Measurements from ENCODE around the gene CMTM7.

The CMTM7 gene

GRCh38 chr3:32398531-32398930 is 6.9 kb downstream of the CMTM7 start:
- TF ChIP-seq ZNF274 (IDR thresholded peaks at IDR 0.05; ENCODE audit: low read depth, low read length) (no peak), SUZ12 (IDR thresholded peaks at IDR 0.05; ENCODE audit: extremely low read depth, insufficient read depth, insufficient read length) (no peak), YY1 (IDR thresholded peaks at IDR 0.05; ENCODE audit: insufficient read depth, insufficient read length) (no peak)
- Histone ChIP-seq H3K9ac (ENCODE audit: insufficient read length, low read depth) (no peak overlapping the region), H3K9me3 (ENCODE audit: insufficient read depth, low read length) (no peaks in the 10 kb centered on the region), H3K36me3 (ENCODE audit: insufficient read depth, insufficient read length, low read length) (peaks cover 8% of the 10 kb centered on the region), H3K4me1 (ENCODE audit: insufficient read depth, insufficient read length) (peaks cover 3% of the 10 kb centered on the region), H3K4me3 (ENCODE audit: insufficient read length, low read depth) (no peak overlapping the region), H3K27me3 (ENCODE audit: insufficient read depth, insufficient read length) (no peaks in the 10 kb centered on the region)
- no peak for DNase-seq (ENCODE audit: low read depth, low spot score)

GRCh38 chr3:32399030-32399620 is 7.5 kb downstream of the CMTM7 start:
- TF ChIP-seq ZNF274 (IDR thresholded peaks at IDR 0.05; ENCODE audit: low read depth, low read length) (no peak), YY1 (IDR thresholded peaks at IDR 0.05; ENCODE audit: insufficient read depth, insufficient read length) (no peak), SUZ12 (IDR thresholded peaks at IDR 0.05; ENCODE audit: extremely low read depth, insufficient read depth, insufficient read length) (no peak)
- H3K9me3 ChIP-seq (ENCODE audit: insufficient read depth, low read length): no peaks in the 10 kb centered on the region
- H3K9ac ChIP-seq (ENCODE audit: insufficient read length, low read depth): no peak overlapping the region
- no peaks in the 10 kb centered on the region for H3K27me3 ChIP-seq (ENCODE audit: insufficient read depth, insufficient read length)
- DNase-seq (ENCODE audit: low read depth, low spot score): peak; percentile 52
- H3K4me1 ChIP-seq (ENCODE audit: insufficient read depth, insufficient read length): peaks cover 3% of the 10 kb centered on the region
- H3K36me3 ChIP-seq (ENCODE audit: insufficient read depth, insufficient read length, low read length): peaks cover 8% of the 10 kb centered on the region
- no peak overlapping the region for H3K4me3 ChIP-seq (ENCODE audit: insufficient read length, low read depth)

- Histone ChIP-seq H3K9me3 (ENCODE audit: insufficient read depth, low read length) (no peaks in the 10 kb centered on the region), H3K27me3 (ENCODE audit: insufficient read depth, insufficient read length) (no peaks in the 10 kb centered on the region), H3K9ac (ENCODE audit: insufficient read length, low read depth) (peak overlapping the region; percentile 80), H3K4me1 (ENCODE audit: insufficient read depth, insufficient read length) (peaks cover 3% of the 10 kb centered on the region), H3K4me3 (ENCODE audit: insufficient read length, low read depth) (peak overlapping the region; percentile 23), H3K36me3 (ENCODE audit: insufficient read depth, insufficient read length, low read length) (peaks cover 19% of the 10 kb centered on the region)
- DNase-seq (ENCODE audit: low read depth, low spot score): no peak
- TF ChIP-seq ZNF274 (IDR thresholded peaks at IDR 0.05; ENCODE audit: low read depth, low read length) (no peak), YY1 (IDR thresholded peaks at IDR 0.05; ENCODE audit: insufficient read depth, insufficient read length) (no peak), SUZ12 (IDR thresholded peaks at IDR 0.05; ENCODE audit: extremely low read depth, insufficient read depth, insufficient read length) (no peak)
Measured at GRCh38 chr3:32401126-32401525, 9.5 kb downstream of the CMTM7 start.

- peak; percentile 39 for DNase-seq (ENCODE audit: low read depth, low spot score)
- TF ChIP-seq ZNF274 (IDR thresholded peaks at IDR 0.05; ENCODE audit: low read depth, low read length) (no peak), SUZ12 (IDR thresholded peaks at IDR 0.05; ENCODE audit: extremely low read depth, insufficient read depth, insufficient read length) (no peak), YY1 (IDR thresholded peaks at IDR 0.05; ENCODE audit: insufficient read depth, insufficient read length) (no peak)
- Histone ChIP-seq H3K9ac (ENCODE audit: insufficient read length, low read depth) (peak overlapping the region; percentile 80), H3K4me1 (ENCODE audit: insufficient read depth, insufficient read length) (peaks cover 2% of the 10 kb centered on the region), H3K27me3 (ENCODE audit: insufficient read depth, insufficient read length) (no peaks in the 10 kb centered on the region), H3K4me3 (ENCODE audit: insufficient read length, low read depth) (peak overlapping the region; percentile 23), H3K36me3 (ENCODE audit: insufficient read depth, insufficient read length, low read length) (peaks cover 17% of the 10 kb centered on the region), H3K9me3 (ENCODE audit: insufficient read depth, low read length) (no peaks in the 10 kb centered on the region)
Measured at GRCh38 chr3:32401556-32402081, 10.0 kb downstream of the CMTM7 start.

- DNase-seq (ENCODE audit: low read depth, low spot score): no peak
- H3K27me3 ChIP-seq (ENCODE audit: insufficient read depth, insufficient read length): no peaks in the 10 kb centered on the region
- H3K36me3 ChIP-seq (ENCODE audit: insufficient read depth, insufficient read length, low read length): peaks cover 15% of the 10 kb centered on the region
- no peak overlapping the region for H3K9ac ChIP-seq (ENCODE audit: insufficient read length, low read depth)
- no peak overlapping the region for H3K4me3 ChIP-seq (ENCODE audit: insufficient read length, low read depth)
- H3K9me3 ChIP-seq (ENCODE audit: insufficient read depth, low read length): no peaks in the 10 kb centered on the region
- H3K4me1 ChIP-seq (ENCODE audit: insufficient read depth, insufficient read length): no peaks in the 10 kb centered on the region
- no peak for TF ChIP-seq ZNF274 (IDR thresholded peaks at IDR 0.05; ENCODE audit: low read depth, low read length)
- TF ChIP-seq SUZ12 (IDR thresholded peaks at IDR 0.05; ENCODE audit: extremely low read depth, insufficient read depth, insufficient read length): no peak
- TF ChIP-seq YY1 (IDR thresholded peaks at IDR 0.05; ENCODE audit: insufficient read depth, insufficient read length): no peak
Measured at GRCh38 chr3:32403663-32404062, 12.0 kb downstream of the CMTM7 start.

GRCh38 chr3:32404714-32405113 is 13.1 kb downstream of the CMTM7 start:
- no peak overlapping the region for H3K9ac ChIP-seq (ENCODE audit: insufficient read length, low read depth)
- no peak for DNase-seq (ENCODE audit: low read depth, low spot score)
- H3K4me1 ChIP-seq (ENCODE audit: insufficient read depth, insufficient read length): no peaks in the 10 kb centered on the region
- no peaks in the 10 kb centered on the region for H3K9me3 ChIP-seq (ENCODE audit: insufficient read depth, low read length)
- H3K36me3 ChIP-seq (ENCODE audit: insufficient read depth, insufficient read length, low read length): peaks cover 15% of the 10 kb centered on the region
- H3K27me3 ChIP-seq (ENCODE audit: insufficient read depth, insufficient read length): no peaks in the 10 kb centered on the region
- no peak overlapping the region for H3K4me3 ChIP-seq (ENCODE audit: insufficient read length, low read depth)
- TF ChIP-seq SUZ12 (IDR thresholded peaks at IDR 0.05; ENCODE audit: extremely low read depth, insufficient read depth, insufficient read length) (no peak), ZNF274 (IDR thresholded peaks at IDR 0.05; ENCODE audit: low read depth, low read length) (no peak), YY1 (IDR thresholded peaks at IDR 0.05; ENCODE audit: insufficient read depth, insufficient read length) (no peak)

- H3K9me3 ChIP-seq (ENCODE audit: insufficient read depth, low read length): no peaks in the 10 kb centered on the region
- H3K9ac ChIP-seq (ENCODE audit: insufficient read length, low read depth): no peak overlapping the region
- peaks cover 15% of the 10 kb centered on the region for H3K36me3 ChIP-seq (ENCODE audit: insufficient read depth, insufficient read length, low read length)
- peaks cover 2% of the 10 kb centered on the region for H3K4me1 ChIP-seq (ENCODE audit: insufficient read depth, insufficient read length)
- TF ChIP-seq SUZ12 (IDR thresholded peaks at IDR 0.05; ENCODE audit: extremely low read depth, insufficient read depth, insufficient read length) (no peak), ZNF274 (IDR thresholded peaks at IDR 0.05; ENCODE audit: low read depth, low read length) (no peak), YY1 (IDR thresholded peaks at IDR 0.05; ENCODE audit: insufficient read depth, insufficient read length) (no peak)
- DNase-seq (ENCODE audit: low read depth, low spot score): no peak
- H3K4me3 ChIP-seq (ENCODE audit: insufficient read length, low read depth): no peak overlapping the region
- no peaks in the 10 kb centered on the region for H3K27me3 ChIP-seq (ENCODE audit: insufficient read depth, insufficient read length)
Measured at GRCh38 chr3:32405155-32405554, 13.5 kb downstream of the CMTM7 start.
